Measurements from ENCODE around the gene TRIM4. TPM values are rescaled to one million over a fixed set of nuclear protein-coding genes. Genes with fewer than 3 reads are reported as not detected.

The TRIM4 gene
- polyA plus RNA-seq, 3 donors: 10.8 to 17.9 (median 12.5) TPM

GRCh38 chr7:99860281-99861127 is 58.8 kb downstream of the TRIM4 start:
- no peaks in the 10 kb centered on the region for H3K4me1 ChIP-seq (ENCODE audit: control insufficient read depth in 1 of 2, insufficient read depth in 2 of 2, low read length in 2 of 2)
- H3K4me2 ChIP-seq (replicated peaks; ENCODE audit: extremely low read depth, low read length, poor library complexity, severe bottlenecking): no peak overlapping the region
- Mint-ChIP-seq H3K27ac (no peak overlapping the region), H3K27me3 (ENCODE audit: low read depth in 3 of 3) (peaks cover 0 to 14% (median 7%) of the 10 kb centered on the region in 3 donors), H3K4me1 (no peaks in the 10 kb centered on the region), H3K36me3 (no peaks in the 10 kb centered on the region), H3K9me3 (peaks cover 0 to 11% (median 4%) of the 10 kb centered on the region in 7 donors), H3K4me3 (no peak overlapping the region)
- H3K36me3 ChIP-seq (replicated peaks in 1 of 2; ENCODE audit: control insufficient read depth in 1 of 2, insufficient read depth in 2 of 2, low read length in 2 of 2): no peaks in the 10 kb centered on the region
- no peak overlapping the region for H3K9ac ChIP-seq (ENCODE audit: insufficient read depth, low read length, poor library complexity, severe bottlenecking)
- H4K20me1 ChIP-seq (ENCODE audit: insufficient read depth, low read length): no peaks in the 10 kb centered on the region
- H3K79me2 ChIP-seq (ENCODE audit: insufficient read depth, low read length): no peaks in the 10 kb centered on the region
- no peak for TF ChIP-seq CTCF (IDR thresholded peaks at IDR 0.05)
- H2AFZ ChIP-seq (ENCODE audit: insufficient read depth, low read depth, low read length, poor library complexity, severe bottlenecking): no peak overlapping the region
- WGBS (ENCODE audit: insufficient coverage): 84% methylated on average over 8 of the region's 15 CpGs
- H3K27me3 ChIP-seq (ENCODE audit: control insufficient read depth in 2 of 2, insufficient read depth in 2 of 2, low read length in 2 of 2): peaks cover 0 to 2% of the 10 kb centered on the region in 2 donors
- DNase-seq: no peak
- H3K27ac ChIP-seq (ENCODE audit: low read depth in 1 of 2, low read length in 2 of 2): no peak overlapping the region
- H3K4me3 ChIP-seq (replicated peaks in 1 of 3; ENCODE audit: low read depth in 2 of 3, low read length in 3 of 3): no peak overlapping the region
- intact Hi-C loops (cut with micrococcal nuclease): no loop called here
- no peaks in the 10 kb centered on the region for H3K9me3 ChIP-seq (replicated peaks in 1 of 2; ENCODE audit: control insufficient read depth in 1 of 2, insufficient read depth in 1 of 2, low read length in 2 of 2)

- H4K20me1 ChIP-seq (ENCODE audit: insufficient read depth, low read length): no peaks in the 10 kb centered on the region
- H3K9me3 Mint-ChIP-seq: peaks cover 0 to 9% (median 2%) of the 10 kb centered on the region in 7 donors
- DNase-seq: no peak
- no peak overlapping the region for H3K27ac Mint-ChIP-seq
- H3K4me1 Mint-ChIP-seq: no peaks in the 10 kb centered on the region
- H3K4me3 ChIP-seq (replicated peaks in 1 of 3; ENCODE audit: low read depth in 2 of 3, low read length in 3 of 3): no peak overlapping the region
- H3K4me2 ChIP-seq (replicated peaks; ENCODE audit: extremely low read depth, low read length, poor library complexity, severe bottlenecking): no peak overlapping the region
- H3K9ac ChIP-seq (ENCODE audit: insufficient read depth, low read length, poor library complexity, severe bottlenecking): no peak overlapping the region
- H3K79me2 ChIP-seq (ENCODE audit: insufficient read depth, low read length): no peaks in the 10 kb centered on the region
- intact Hi-C loops (cut with micrococcal nuclease): no loop called here
- WGBS (ENCODE audit: insufficient coverage): no CpG with 5 or more reads among the region's 1 CpG
- H3K27me3 Mint-ChIP-seq (ENCODE audit: low read depth in 3 of 3): peaks cover 4 to 26% (median 11%) of the 10 kb centered on the region in 3 donors
- H3K36me3 Mint-ChIP-seq: no peaks in the 10 kb centered on the region
- no peaks in the 10 kb centered on the region for H3K9me3 ChIP-seq (replicated peaks in 1 of 2; ENCODE audit: control insufficient read depth in 1 of 2, insufficient read depth in 1 of 2, low read length in 2 of 2)
- H2AFZ ChIP-seq (ENCODE audit: insufficient read depth, low read depth, low read length, poor library complexity, severe bottlenecking): no peak overlapping the region
- H3K4me3 Mint-ChIP-seq: no peak overlapping the region
- no peaks in the 10 kb centered on the region for H3K4me1 ChIP-seq (ENCODE audit: control insufficient read depth in 1 of 2, insufficient read depth in 2 of 2, low read length in 2 of 2)
- H3K27ac ChIP-seq (ENCODE audit: low read depth in 1 of 2, low read length in 2 of 2): no peak overlapping the region
- no peaks in the 10 kb centered on the region for H3K27me3 ChIP-seq (ENCODE audit: control insufficient read depth in 2 of 2, insufficient read depth in 2 of 2, low read length in 2 of 2)
- no peaks in the 10 kb centered on the region for H3K36me3 ChIP-seq (replicated peaks in 1 of 2; ENCODE audit: control insufficient read depth in 1 of 2, insufficient read depth in 2 of 2, low read length in 2 of 2)
- TF ChIP-seq CTCF (IDR thresholded peaks at IDR 0.05): no peak
Measured at GRCh38 chr7:99855236-99855635, 64.1 kb downstream of the TRIM4 start.
